ENCODE results near the gene CD300LF.

DNA sequence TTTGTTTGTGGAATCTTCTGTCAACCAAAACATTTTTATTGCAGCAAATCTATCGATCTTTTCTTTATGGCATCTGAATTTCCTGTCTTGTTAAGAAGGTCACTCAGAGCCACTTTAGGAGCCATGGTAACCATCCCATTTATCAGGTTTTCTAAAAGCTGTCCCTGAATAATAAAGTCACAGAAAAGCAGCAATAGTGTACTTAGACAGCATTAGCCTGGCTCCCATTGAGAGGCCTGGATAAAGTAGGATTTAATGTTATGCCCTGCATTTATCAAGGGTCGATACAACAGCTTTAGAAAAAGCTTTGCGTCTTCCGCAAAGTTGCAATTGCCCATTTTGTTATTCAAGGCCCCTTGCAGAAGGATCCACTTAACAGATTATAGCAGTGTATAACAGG is 10.1 kb upstream of the CD300LF start:
- TF ChIP-seq, protein P1, sequence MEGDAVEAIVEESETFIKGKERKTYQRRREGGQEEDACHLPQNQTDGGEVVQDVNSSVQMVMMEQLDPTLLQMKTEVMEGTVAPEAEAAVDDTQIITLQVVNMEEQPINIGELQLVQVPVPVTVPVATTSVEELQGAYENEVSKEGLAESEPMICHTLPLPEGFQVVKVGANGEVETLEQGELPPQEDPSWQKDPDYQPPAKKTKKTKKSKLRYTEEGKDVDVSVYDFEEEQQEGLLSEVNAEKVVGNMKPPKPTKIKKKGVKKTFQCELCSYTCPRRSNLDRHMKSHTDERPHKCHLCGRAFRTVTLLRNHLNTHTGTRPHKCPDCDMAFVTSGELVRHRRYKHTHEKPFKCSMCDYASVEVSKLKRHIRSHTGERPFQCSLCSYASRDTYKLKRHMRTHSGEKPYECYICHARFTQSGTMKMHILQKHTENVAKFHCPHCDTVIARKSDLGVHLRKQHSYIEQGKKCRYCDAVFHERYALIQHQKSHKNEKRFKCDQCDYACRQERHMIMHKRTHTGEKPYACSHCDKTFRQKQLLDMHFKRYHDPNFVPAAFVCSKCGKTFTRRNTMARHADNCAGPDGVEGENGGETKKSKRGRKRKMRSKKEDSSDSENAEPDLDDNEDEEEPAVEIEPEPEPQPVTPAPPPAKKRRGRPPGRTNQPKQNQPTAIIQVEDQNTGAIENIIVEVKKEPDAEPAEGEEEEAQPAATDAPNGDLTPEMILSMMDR (IDR thresholded peaks at IDR 0.05): no peak
- TF ChIP-seq POLR2A (IDR thresholded peaks at IDR 0.05): no peak
- no peak for TF ChIP-seq POLR2AphosphoS5 (IDR thresholded peaks at IDR 0.05; ENCODE audit: insufficient read depth in 1 of 2, low read depth in 1 of 2)
